Body of pancreas (tissue), 4 donors: ENCODE results near the gene THBS3. TPM values are rescaled to one million over a fixed set of nuclear protein-coding genes. Genes with fewer than 3 reads are reported as not detected.

Experiments
- ATAC-seq: fragments of 150-250 bp; one replicate; pipeline ENCODE4 v1.9.1; 2016
- DNase-seq, 4 donors: peaks; one replicate each; pipeline ENCODE4 v3.0.0-alpha.2; 2019
- H3K27ac ChIP-seq, 4 donors: fragments of 200-600 bp; sonication (generic); 1 replicate in 3 of 4; 2 replicates in 1 of 4; pipeline versions ENCODE4 v1.5.1 to v1.6.1; 2016 to 2019; ENCODE audit warnings: mild to moderate bottlenecking in 1 of 4, mixed read lengths in 1 of 4, moderate library complexity in 1 of 4
- H3K27me3 ChIP-seq, 2 donors: fragments of 200-600 bp; sonication (generic); one replicate each; pipeline ENCODE4 v1.6.0; 2016; ENCODE audit warnings: mild to moderate bottlenecking in 1 of 2
- H3K36me3 ChIP-seq, 2 donors: fragments of 200-600 bp; sonication (generic); replicated peaks in 1 of 2; 2 replicates each; pipeline ENCODE4 v1.5.1; 2016; ENCODE audit warnings: low read depth in 2 of 2; ENCODE audit not compliant: insufficient read depth in 1 of 2
- H3K4me1 ChIP-seq: fragments of 200-600 bp; sonication (generic); one replicate; pipeline ENCODE4 v1.6.0; 2016
- H3K4me3 ChIP-seq, 2 donors: fragments of 200-600 bp; sonication (generic); 1 replicate in 1 of 2; 2 replicates in 1 of 2; pipeline ENCODE4 v1.5.1; 2016 to 2019
- H3K9me3 ChIP-seq, 3 donors: fragments of 200-600 bp; sonication (generic); 1 replicate in 2 of 3; 2 replicates in 1 of 3; pipeline ENCODE4 v1.5.1; 2016
- CTCF ChIP-seq, 7 experiments: fragments of 450-650 bp in 4 of 7; fragments of 200-600 bp in 3 of 7; sonication (generic) in 3 of 7; IDR thresholded peaks; one replicate each; pipeline ENCODE4 v1.5.1; 2016 to 2019; ENCODE audit warnings: antibody characterized with exemption in 7 of 7
- POLR2A ChIP-seq, 3 donors: fragments of 450-650 bp; IDR thresholded peaks; one replicate each; pipeline ENCODE4 v1.6.1; 2016; ENCODE audit warnings: antibody characterized with exemption in 3 of 3, mild to moderate bottlenecking in 2 of 3
- WGBS, 2 donors: methylation state at CpG; one replicate each; pipeline ENCODE4 v1.1.5; 2017; 5-methylcytosine and 5-hydroxymethylcytosine counted together
- intact Hi-C: fragments of 100-400 bp; cut with DNase I; formaldehyde crosslinking; loops from one replicate; pipeline ENCODE4 v1.15.1; 2023
- total RNA-seq, 2 donors: library from RNA; depleted of rRNA; stranded (reverse); fragments of >200 nt; gene quantifications; one replicate each; pipeline ENCODE4 v1.1.0, GENCODE V29; 2016

Gene THBS3
- total RNA-seq, 2 donors from 2014 or later, result 15.0 to 21.1 TPM

GRCh38 chr1:155186067-155186793 is 21.5 kb downstream of the THBS3 start:
- Histone ChIP-seq H3K9me3 (no peaks in the 10 kb centered on the region), H3K4me1 (peaks cover 46% of the 10 kb centered on the region), H3K36me3 (no peaks in the 10 kb centered on the region), H3K27ac (peak overlapping the region; percentile 86 to 94 (median 92)), H3K4me3 (no peak overlapping the region), H3K27me3 (no peaks in the 10 kb centered on the region)
- ATAC-seq (peak; percentile 33), DNase-seq (peak; percentile 31 to 64 (median 54))
- 28 to 40% methylated on average over 8 of the region's 8 CpGs for WGBS, 2 donors
- intact Hi-C loops, result no loop called here
- no peak for TF ChIP-seq CTCF (IDR thresholded peaks at IDR 0.05)
- peak in 2 of 3 donors; percentile 20 to 51 for TF ChIP-seq POLR2A (IDR thresholded peaks at IDR 0.05)

- H3K27me3 ChIP-seq, result no peaks in the 10 kb centered on the region
- peak overlapping the region; percentile 86 to 94 (median 92) for H3K27ac ChIP-seq
- no peaks in the 10 kb centered on the region for H3K36me3 ChIP-seq
- no peak overlapping the region for H3K4me3 ChIP-seq
- intact Hi-C loops, result no loop called here
- ATAC-seq (no peak), DNase-seq (no peak)
- H3K4me1 ChIP-seq, result peaks cover 46% of the 10 kb centered on the region
- TF ChIP-seq CTCF (IDR thresholded peaks at IDR 0.05) (no peak), POLR2A (IDR thresholded peaks at IDR 0.05) (no peak)
- no peaks in the 10 kb centered on the region for H3K9me3 ChIP-seq
- WGBS, 2 donors, result 24 to 38% methylated on average over 6 of the region's 6 CpGs
These were observed 22.0 kb downstream of the THBS3 start for GRCh38 chr1:155185783-155186066.

GRCh38 chr1:155184835-155185782 is 22.6 kb downstream of the THBS3 start:
- ATAC-seq, result peak; percentile 79
- 19 to 25% methylated on average over 12 to 21 of the region's 21 CpGs for WGBS, 2 donors
- peak; percentile 25 to 38 (median 27) for TF ChIP-seq POLR2A (IDR thresholded peaks at IDR 0.05)
- TF ChIP-seq CTCF (IDR thresholded peaks at IDR 0.05), result peak in 4 of 7 experiments; percentile 20 to 38 (median 30)
- peak; percentile 82 to 94 (median 94) for DNase-seq
- Histone ChIP-seq H3K4me1 (peaks cover 46% of the 10 kb centered on the region), H3K36me3 (no peaks in the 10 kb centered on the region), H3K4me3 (no peak overlapping the region), H3K27ac (peak overlapping the region; percentile 86 to 94 (median 92)), H3K27me3 (no peaks in the 10 kb centered on the region), H3K9me3 (no peaks in the 10 kb centered on the region)
- intact Hi-C loops, result no loop called here

GRCh38 chr1:155184351-155184811 is 23.3 kb downstream of the THBS3 start:
- Histone ChIP-seq H3K27ac (peak overlapping the region; percentile 86 to 94 (median 92)), H3K4me1 (peaks cover 46% of the 10 kb centered on the region), H3K9me3 (no peaks in the 10 kb centered on the region), H3K27me3 (no peaks in the 10 kb centered on the region), H3K4me3 (no peak overlapping the region), H3K36me3 (no peaks in the 10 kb centered on the region)
- ATAC-seq, result no peak
- TF ChIP-seq CTCF (IDR thresholded peaks at IDR 0.05) (no peak), POLR2A (IDR thresholded peaks at IDR 0.05) (no peak)
- peak in 1 of 4 donors; percentile 36 for DNase-seq
- intact Hi-C loops, result no loop called here
- 54 to 64% methylated on average over 4 of the region's 4 CpGs for WGBS, 2 donors
